Effector memory CD4-positive, alpha-beta T cell (primary cell): Measurements from ENCODE around the gene GRM3.

ENCODE experiments used
- DNase-seq, 3 donors: peaks; one replicate each; pipeline ENCODE4 v3.0.0-alpha.2; 2020
- H3K27ac ChIP-seq: 2 replicates; pipeline ENCODE4 v1.7.0; 2013; ENCODE audit warnings: mild to moderate bottlenecking, low read length, moderate library complexity; ENCODE audit not compliant: insufficient read depth, poor library complexity, severe bottlenecking
- H3K27me3 ChIP-seq: replicated peaks from 2 replicates; pipeline ENCODE4 v1.7.0; 2013; ENCODE audit warnings: mild to moderate bottlenecking, low read length; ENCODE audit not compliant: insufficient read depth, control insufficient read depth, poor library complexity, severe bottlenecking
- H3K36me3 ChIP-seq: 2 replicates; pipeline ENCODE4 v1.7.0; 2013; ENCODE audit warnings: mild to moderate bottlenecking, low read length, moderate library complexity; ENCODE audit not compliant: control insufficient read depth, insufficient read depth
- H3K4me1 ChIP-seq: 2 replicates; pipeline ENCODE4 v1.7.0; 2013; ENCODE audit warnings: low read length, mild to moderate bottlenecking; ENCODE audit not compliant: control insufficient read depth, insufficient read depth, poor library complexity, severe bottlenecking
- H3K4me3 ChIP-seq: 2 replicates; pipeline ENCODE4 v1.7.0; 2013; ENCODE audit warnings: low read length, low read depth, mild to moderate bottlenecking; ENCODE audit not compliant: insufficient read depth, poor library complexity, severe bottlenecking
- H3K9me3 ChIP-seq: 2 replicates; pipeline ENCODE4 v1.7.0; 2013; ENCODE audit warnings: mild to moderate bottlenecking, low read length, moderate library complexity; ENCODE audit not compliant: control insufficient read depth

Gene GRM3

DNA sequence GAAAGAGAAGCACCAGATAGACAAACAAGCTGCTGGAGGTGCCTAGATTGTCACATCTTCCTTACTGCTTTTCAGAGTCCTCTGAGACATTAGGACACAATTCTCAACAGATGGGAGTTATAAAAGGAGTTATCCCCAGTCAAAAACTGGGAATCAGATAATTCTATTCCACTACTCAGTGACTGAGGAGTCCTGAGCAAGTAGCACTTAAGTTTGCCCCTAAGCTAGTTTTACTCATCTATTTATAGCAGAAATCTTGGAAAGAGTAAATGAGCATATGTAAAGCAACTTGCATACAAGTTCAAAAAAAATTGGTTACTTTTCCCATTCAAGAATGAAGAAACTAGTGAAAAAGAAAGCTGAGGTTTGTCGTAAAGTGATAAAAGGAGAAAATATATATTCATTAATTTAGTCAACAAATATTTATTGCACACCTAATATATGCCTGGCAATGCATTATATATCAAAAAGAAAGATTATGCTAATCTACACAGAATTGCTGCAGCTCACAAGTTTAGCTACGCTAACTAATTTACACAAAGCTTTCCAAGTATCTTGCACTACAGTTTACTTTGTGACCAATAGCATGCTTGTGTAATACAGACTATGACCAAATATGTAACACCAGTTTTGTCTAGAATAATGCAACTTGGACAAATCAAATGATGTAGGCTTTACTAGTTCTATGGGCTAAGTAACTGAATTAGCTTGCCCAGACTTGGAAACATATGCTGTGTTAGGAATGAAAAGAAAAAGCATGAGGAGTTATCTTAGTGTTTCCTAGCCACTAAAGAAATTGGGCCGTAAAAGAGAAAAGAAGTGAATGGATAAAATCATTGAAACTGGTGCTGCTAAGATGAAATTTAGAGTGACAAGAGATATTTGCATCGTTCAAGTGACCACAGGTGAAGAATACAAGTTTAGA is 106.3 kb downstream of the GRM3 start:
- no peaks in the 10 kb centered on the region for H3K4me1 ChIP-seq
- H3K27ac ChIP-seq = no peak overlapping the region
- H3K9me3 ChIP-seq = no peaks in the 10 kb centered on the region
- H3K36me3 ChIP-seq = no peaks in the 10 kb centered on the region
- H3K4me3 ChIP-seq = no peak overlapping the region
- H3K27me3 ChIP-seq = no peaks in the 10 kb centered on the region
- no peak for DNase-seq

DNA sequence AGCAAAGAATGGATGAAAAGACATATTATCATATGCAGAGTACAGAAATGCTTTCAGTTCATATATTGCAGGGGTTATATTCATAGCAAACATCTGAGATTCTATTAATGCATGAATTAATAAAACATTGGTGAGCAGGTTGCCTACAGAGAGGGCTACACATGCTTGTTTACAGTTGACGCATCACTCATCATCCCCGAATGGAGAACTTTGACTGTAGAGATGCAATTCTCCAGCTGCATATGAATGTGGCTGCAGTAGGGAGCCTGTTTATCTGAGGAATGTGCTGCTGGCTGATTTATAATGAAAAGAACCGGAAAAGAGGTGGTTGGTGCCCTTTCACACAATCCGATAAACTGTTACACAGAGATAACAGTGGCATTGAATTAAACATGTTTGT is 116.5 kb downstream of the GRM3 start:
- DNase-seq = no peak
- no peaks in the 10 kb centered on the region for H3K36me3 ChIP-seq

DNA sequence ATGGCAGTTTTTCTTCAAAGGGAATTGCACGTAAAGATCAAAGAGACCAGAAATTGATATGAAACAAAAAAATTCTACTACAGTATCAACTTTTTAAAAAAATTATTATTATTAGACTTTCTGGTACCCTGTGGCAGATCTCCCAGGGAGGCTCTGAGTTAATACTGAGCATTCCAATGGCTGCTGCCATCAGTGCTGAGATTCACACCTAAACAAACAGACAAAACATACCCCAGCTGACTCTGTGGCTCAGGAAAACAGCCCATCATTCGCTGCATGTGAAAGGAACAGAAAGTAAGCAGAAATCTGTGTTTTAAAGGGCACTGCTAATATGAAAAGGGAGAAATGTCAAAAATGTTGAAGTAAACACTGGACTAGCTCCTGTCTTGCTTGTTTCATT is 118.4 kb downstream of the GRM3 start:
- Histone ChIP-seq H3K27ac (no peak overlapping the region), H3K4me1 (no peaks in the 10 kb centered on the region), H3K9me3 (no peaks in the 10 kb centered on the region), H3K36me3 (no peaks in the 10 kb centered on the region), H3K4me3 (no peak overlapping the region), H3K27me3 (no peaks in the 10 kb centered on the region)
- DNase-seq = no peak

More for the DNA sequence above, 116.5 kb downstream of the GRM3 start:
- H3K4me3 ChIP-seq = no peak overlapping the region
- H3K4me1 ChIP-seq = no peaks in the 10 kb centered on the region
- H3K27ac ChIP-seq = no peak overlapping the region
- no peaks in the 10 kb centered on the region for H3K9me3 ChIP-seq
- H3K27me3 ChIP-seq = no peaks in the 10 kb centered on the region

DNA sequence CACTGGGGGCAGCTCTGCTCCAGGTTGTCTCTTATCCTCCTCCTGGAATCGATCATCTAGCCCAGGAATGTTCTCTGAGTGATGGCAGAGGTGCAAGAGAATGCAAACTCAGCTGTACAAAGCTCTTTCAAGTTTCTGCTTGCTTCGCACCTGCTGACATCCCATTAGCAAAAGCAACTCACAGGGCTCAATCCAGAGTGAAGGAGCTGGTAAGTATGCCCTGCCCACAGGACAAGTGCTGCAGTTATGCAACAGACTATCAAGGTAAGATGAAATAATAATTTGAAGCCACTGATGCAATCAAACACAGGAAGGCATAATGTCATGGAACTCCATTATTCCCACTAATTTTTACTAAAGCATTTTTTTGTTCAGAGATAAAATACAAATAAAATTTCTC is 122.2 kb downstream of the GRM3 start:
- Histone ChIP-seq H3K4me1 (no peaks in the 10 kb centered on the region), H3K27ac (no peak overlapping the region), H3K36me3 (no peaks in the 10 kb centered on the region), H3K4me3 (no peak overlapping the region), H3K27me3 (no peaks in the 10 kb centered on the region), H3K9me3 (no peaks in the 10 kb centered on the region)
- DNase-seq = no peak

DNA sequence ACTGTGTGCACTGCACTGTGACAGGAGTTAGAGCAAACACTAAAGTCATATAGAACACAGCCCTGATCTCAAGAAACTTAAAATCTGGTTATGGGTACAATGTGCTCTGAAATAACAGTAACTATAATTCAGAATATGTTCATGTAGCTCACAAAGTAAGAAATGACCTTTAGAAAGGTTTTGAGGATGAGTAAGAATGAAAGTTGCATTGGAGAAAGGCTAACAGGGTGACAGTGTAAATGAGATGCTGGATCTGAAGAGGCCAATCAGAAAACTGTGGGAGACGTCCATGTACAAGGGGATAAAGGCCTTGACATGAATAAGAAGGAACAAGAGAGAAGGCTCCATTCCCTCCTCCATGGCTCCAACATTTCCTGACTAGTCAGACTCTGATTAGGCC is 124.7 kb downstream of the GRM3 start:
- no peaks in the 10 kb centered on the region for H3K9me3 ChIP-seq

DNA sequence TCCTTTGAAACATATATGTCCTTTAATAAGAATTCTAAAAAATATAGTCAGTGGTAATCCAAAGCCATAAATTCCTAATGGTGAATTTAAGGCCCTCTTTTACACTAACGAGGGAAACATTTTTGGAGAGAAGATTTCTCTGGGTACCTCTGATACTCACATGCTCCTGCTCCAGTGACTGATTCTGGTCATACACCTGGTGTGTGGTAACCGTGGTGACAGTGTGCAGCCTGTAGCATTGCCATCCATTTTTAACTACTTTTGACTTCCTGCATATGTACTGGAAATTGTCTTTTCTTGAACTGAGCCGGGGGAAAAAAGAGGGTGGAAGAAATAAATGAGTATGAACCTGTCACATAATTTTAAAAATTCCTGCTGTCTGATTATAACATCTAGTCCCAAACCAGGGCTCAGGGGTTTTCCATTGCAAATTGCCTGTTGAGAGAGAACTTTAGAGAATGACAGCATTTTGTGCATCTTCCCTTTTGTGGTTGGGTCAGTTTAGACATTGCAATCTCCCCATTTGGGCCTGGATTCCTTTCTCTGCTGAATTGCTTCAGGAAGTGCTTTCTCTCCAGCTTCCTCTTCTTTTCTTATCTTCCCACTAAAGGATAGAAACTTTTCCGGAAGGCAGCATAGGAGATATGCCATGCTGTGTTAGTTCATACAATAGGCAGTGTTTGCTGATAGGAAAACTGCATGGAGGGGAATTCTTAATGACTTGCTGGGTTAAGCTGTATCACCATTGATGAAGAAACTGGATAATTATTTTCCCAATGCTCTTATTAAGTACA is 125.5 kb downstream of the GRM3 start:
- Histone ChIP-seq H3K4me3 (no peak overlapping the region), H3K27me3 (no peaks in the 10 kb centered on the region), H3K27ac (no peak overlapping the region), H3K36me3 (no peaks in the 10 kb centered on the region), H3K4me1 (no peaks in the 10 kb centered on the region), H3K9me3 (no peaks in the 10 kb centered on the region)
- no peak for DNase-seq

More for the DNA sequence above, 124.7 kb downstream of the GRM3 start:
- DNase-seq = no peak
- Histone ChIP-seq H3K4me1 (no peaks in the 10 kb centered on the region), H3K36me3 (no peaks in the 10 kb centered on the region), H3K27ac (no peak overlapping the region), H3K27me3 (no peaks in the 10 kb centered on the region), H3K4me3 (no peak overlapping the region)

DNA sequence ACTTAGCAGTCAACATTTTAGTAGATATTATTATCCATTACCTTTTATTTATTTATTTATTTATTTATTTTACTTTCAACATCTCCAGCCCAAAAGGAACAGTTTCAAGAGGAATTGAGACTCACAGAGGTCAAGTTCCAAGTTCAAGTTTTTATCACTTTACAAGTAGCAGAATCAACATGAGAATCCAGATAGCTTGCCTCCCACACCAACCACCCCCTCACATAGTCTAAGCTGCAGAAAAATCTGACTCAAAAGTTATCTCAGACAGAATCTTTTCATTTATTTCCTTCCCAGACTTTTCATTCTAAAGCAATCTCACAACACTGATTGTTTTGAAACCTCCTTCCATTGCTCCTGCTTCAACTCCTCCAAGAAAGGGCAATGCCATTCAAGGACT is 129.6 kb downstream of the GRM3 start:
- Histone ChIP-seq H3K27ac (no peak overlapping the region), H3K27me3 (no peaks in the 10 kb centered on the region), H3K4me3 (no peak overlapping the region), H3K4me1 (no peaks in the 10 kb centered on the region), H3K9me3 (no peaks in the 10 kb centered on the region), H3K36me3 (no peaks in the 10 kb centered on the region)
- DNase-seq = no peak

DNA sequence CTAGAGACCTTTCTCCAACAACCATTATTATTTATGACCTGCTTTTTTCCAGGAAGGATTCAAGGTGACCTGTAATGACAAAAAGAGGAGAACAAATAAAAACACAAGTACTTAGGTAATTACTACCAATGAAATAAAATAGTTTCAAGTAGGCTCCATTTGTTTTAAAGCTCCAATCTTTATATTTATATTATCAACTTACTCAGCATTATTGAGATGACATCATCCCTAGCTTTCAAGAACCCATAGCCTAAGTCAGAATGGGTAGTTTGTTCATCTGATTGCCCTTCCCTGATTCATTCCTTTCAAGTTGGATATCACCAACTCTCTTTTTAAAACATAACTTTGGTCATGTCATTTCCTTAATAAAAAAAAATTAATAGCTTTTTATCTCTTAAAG is 131.5 kb downstream of the GRM3 start:
- Histone ChIP-seq H3K4me1 (no peaks in the 10 kb centered on the region), H3K36me3 (no peaks in the 10 kb centered on the region), H3K9me3 (no peaks in the 10 kb centered on the region), H3K4me3 (no peak overlapping the region), H3K27me3 (no peaks in the 10 kb centered on the region), H3K27ac (no peak overlapping the region)
- no peak for DNase-seq

DNA sequence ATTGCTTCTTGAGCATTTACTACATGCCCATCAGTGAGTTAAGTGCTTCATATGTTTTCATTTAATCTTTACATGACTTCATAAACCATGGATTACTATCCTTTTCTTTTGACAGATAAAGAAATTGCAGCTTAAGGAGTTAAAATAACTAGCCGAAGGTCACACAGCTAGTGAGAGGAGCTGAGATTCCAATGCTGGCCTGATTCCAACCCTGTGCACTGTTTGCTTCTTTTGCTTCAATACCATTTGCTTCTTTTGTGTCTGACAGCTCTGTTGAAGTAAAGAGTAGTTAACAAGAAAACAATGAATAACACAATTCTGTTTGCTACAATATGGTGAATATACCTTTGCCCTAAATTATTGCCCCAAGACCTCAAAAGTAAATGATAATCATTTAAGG is 132.4 kb downstream of the GRM3 start:
- Histone ChIP-seq H3K27me3 (no peaks in the 10 kb centered on the region), H3K9me3 (no peaks in the 10 kb centered on the region), H3K27ac (no peak overlapping the region), H3K36me3 (no peaks in the 10 kb centered on the region), H3K4me3 (no peak overlapping the region), H3K4me1 (no peaks in the 10 kb centered on the region)
- DNase-seq = no peak

DNA sequence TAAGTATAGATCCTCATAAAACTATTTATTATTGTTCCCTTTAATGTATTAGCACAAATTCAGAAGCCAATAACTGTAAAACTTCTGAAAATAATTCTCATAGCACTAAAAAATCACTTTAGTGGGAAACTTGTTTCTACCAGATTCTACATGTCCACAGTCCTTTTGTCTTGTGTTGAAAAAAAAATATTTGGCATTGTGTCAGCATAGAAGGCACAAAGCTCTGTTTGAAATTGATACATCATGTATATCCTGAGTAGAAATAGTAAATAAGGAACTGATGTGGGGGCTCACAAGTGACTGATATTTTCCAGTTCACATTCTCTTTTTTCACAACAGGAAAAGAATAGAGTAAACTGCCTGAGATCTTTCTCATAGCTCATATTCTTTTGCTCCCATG is 134.6 kb downstream of the GRM3 start:
- no peaks in the 10 kb centered on the region for H3K4me1 ChIP-seq
- H3K27me3 ChIP-seq = no peaks in the 10 kb centered on the region
- no peak overlapping the region for H3K4me3 ChIP-seq
- H3K27ac ChIP-seq = no peak overlapping the region
- DNase-seq = no peak
- H3K36me3 ChIP-seq = no peaks in the 10 kb centered on the region
- no peaks in the 10 kb centered on the region for H3K9me3 ChIP-seq
